Progenitor cell of endocrine pancreas (in vitro differentiated cells): ENCODE data around the gene ANO3. TPM values are rescaled to one million over a fixed set of nuclear protein-coding genes. Genes with fewer than 3 reads are reported as not detected.

ENCODE experiments used
- DNase-seq: peaks from one replicate; pipeline ENCODE4 v3.0.0; 2021; ENCODE audit warnings: low spot score; ENCODE audit not compliant: unreplicated experiment
- H3K27ac Mint-ChIP-seq: 2 replicates; pipeline ENCODE4 v1.8.0; 2021; ENCODE audit warnings: mild to moderate bottlenecking, moderate library complexity, mixed read lengths
- H3K27me3 Mint-ChIP-seq: 2 replicates; pipeline ENCODE4 v1.8.0; 2021; ENCODE audit warnings: mixed read lengths
- H3K36me3 Mint-ChIP-seq: 2 replicates; pipeline ENCODE4 v1.8.0; 2022; ENCODE audit warnings: mixed read lengths; ENCODE audit not compliant: insufficient read depth
- H3K4me1 Mint-ChIP-seq: 2 replicates; pipeline ENCODE4 v1.8.0; 2021; ENCODE audit warnings: low read depth, mixed read lengths
- H3K4me3 Mint-ChIP-seq: 2 replicates; pipeline ENCODE4 v1.8.0; 2021; ENCODE audit warnings: low read depth, mild to moderate bottlenecking, moderate library complexity, mixed read lengths
- H3K9me3 Mint-ChIP-seq: 2 replicates; pipeline ENCODE4 v1.8.0; 2021; ENCODE audit warnings: low read depth, mixed read lengths
- CTCF ChIP-seq: fragments of 200-600 bp; sonication (generic); IDR thresholded peaks from one replicate; pipeline ENCODE4 v1.5.0; 2021; ENCODE audit warnings: antibody characterized with exemption, mild to moderate bottlenecking; ENCODE audit not compliant: unreplicated experiment
- total RNA-seq: library from RNA; stranded (reverse); gene quantifications from 2 replicates; pipeline ENCODE4 v1.2.1, GENCODE V29; 2021

ANO3 gene
- total RNA-seq, 1 donor from 2014 or later = 0.53 TPM

- no peaks in the 10 kb centered on the region for H3K27me3 Mint-ChIP-seq
- H3K36me3 Mint-ChIP-seq = no peaks in the 10 kb centered on the region
- TF ChIP-seq CTCF = no peak
- no peak for DNase-seq
- H3K9me3 Mint-ChIP-seq = no peaks in the 10 kb centered on the region
- no peaks in the 10 kb centered on the region for H3K4me1 Mint-ChIP-seq
- H3K4me3 Mint-ChIP-seq = no peak overlapping the region
- no peak overlapping the region for H3K27ac Mint-ChIP-seq
These were observed 374.3 kb downstream of the ANO3 start for GRCh38 chr11:26706181-26706580.

- no peak for TF ChIP-seq CTCF
- no peaks in the 10 kb centered on the region for H3K4me1 Mint-ChIP-seq
- peaks cover 3% of the 10 kb centered on the region for H3K27me3 Mint-ChIP-seq
- no peaks in the 10 kb centered on the region for H3K36me3 Mint-ChIP-seq
- no peak for DNase-seq
- H3K27ac Mint-ChIP-seq = no peak overlapping the region
- no peak overlapping the region for H3K4me3 Mint-ChIP-seq
- H3K9me3 Mint-ChIP-seq = no peaks in the 10 kb centered on the region
These were observed 377.0 kb downstream of the ANO3 start for GRCh38 chr11:26708736-26709456.

GRCh38 chr11:26710489-26710888 lies 378.6 kb downstream of the ANO3 start:
- no peak for DNase-seq
- TF ChIP-seq CTCF = no peak
- Mint-ChIP-seq H3K36me3 (no peaks in the 10 kb centered on the region), H3K4me3 (no peak overlapping the region), H3K4me1 (no peaks in the 10 kb centered on the region), H3K27me3 (peaks cover 3% of the 10 kb centered on the region), H3K9me3 (no peaks in the 10 kb centered on the region), H3K27ac (no peak overlapping the region)

- no peak for TF ChIP-seq CTCF
- Mint-ChIP-seq H3K36me3 (no peaks in the 10 kb centered on the region), H3K9me3 (no peaks in the 10 kb centered on the region), H3K4me3 (no peak overlapping the region), H3K27me3 (peaks cover 3% of the 10 kb centered on the region), H3K4me1 (no peaks in the 10 kb centered on the region), H3K27ac (no peak overlapping the region)
- no peak for DNase-seq
These were observed 380.6 kb downstream of the ANO3 start for GRCh38 chr11:26712497-26712896.

Other genes with a start within 250 kb of the ANO3 start
- gene MUC15, start 240.1 kb downstream of the ANO3 start, total RNA-seq = 0.31 and 0.53 TPM in 2 replicates